ENCODE measurements around the gene CD200R1. TPM values are rescaled to one million over a fixed set of nuclear protein-coding genes. Genes with fewer than 3 reads are reported as not detected.
A peak's percentile ranks its signal among the peaks of the same experiment; 100 is the strongest.

The CD200R1 gene
- total and polyA plus RNA-seq, 9 of the 15 experiments (the other 6 are each of a cell fraction or from before 2014, with no cell fraction given): 0.04 to 0.23 (median 0.09) TPM; not detected in 5

GRCh38 chr3:113019182-113020137 is 44.6 kb upstream of the CD200R1 start (continued):
- TF ChIP-seq ARID3B (CRISPR knock-in tag; IDR thresholded peaks at IDR 0.05; ENCODE audit: borderline replicate concordance): no peak
- TF ChIP-seq PCBP2 (IDR thresholded peaks at IDR 0.05; ENCODE audit: low read depth, low read length, poor library complexity, severe bottlenecking): no peak
- TF ChIP-seq GTF2A2 (tag; IDR thresholded peaks at IDR 0.05): no peak
- TF ChIP-seq TBL1XR1 (IDR thresholded peaks at IDR 0.05; ENCODE audit: low read length in 2 of 2): no peak
- TF ChIP-seq RBM17 (IDR thresholded peaks at IDR 0.05; ENCODE audit: borderline replicate concordance, low read depth, low read length): no peak
- no peak for TF ChIP-seq RBM15 (IDR thresholded peaks at IDR 0.05; ENCODE audit: insufficient read depth, low read length)
- 0 out of 2 replicates have a peak, but pooled peaks have one; percentile 41 for TF ChIP-seq MBD2 (IDR thresholded peaks at IDR 0.05; ENCODE audit: borderline replicate concordance, low read depth)
- no peak for TF ChIP-seq XRCC4 (IDR thresholded peaks at IDR 0.05; ENCODE audit: extremely low read depth, insufficient read depth, insufficient read length)
- TF ChIP-seq PHF20 (IDR thresholded peaks at IDR 0.05; ENCODE audit: partially characterized antibody): peak; percentile 71
- TF ChIP-seq NFIC (IDR thresholded peaks at IDR 0.05): 0 out of 2 replicates have a peak, but pooled peaks have one; percentile 5
- peak in 1 of 2 experiments; percentile 74; a peak in 2 of 4 replicates for TF ChIP-seq HDAC1 (IDR thresholded peaks at IDR 0.05)
- TF ChIP-seq NBN (IDR thresholded peaks at IDR 0.05; ENCODE audit: low read depth): no peak
- no peak for TF ChIP-seq ZMIZ1 (IDR thresholded peaks at IDR 0.05; ENCODE audit: low read depth in 2 of 2, low read length in 2 of 2)
- TF ChIP-seq MNT (conservative IDR thresholded peaks at IDR 0.05): peak; percentile 82 to 89
- no peak for TF ChIP-seq MYNN (IDR thresholded peaks at IDR 0.05)
- TF ChIP-seq MYNN (CRISPR knock-in tag; IDR thresholded peaks at IDR 0.05): no peak
- TF ChIP-seq MXI1 (IDR thresholded peaks at IDR 0.05; ENCODE audit: low read depth, low read length): no peak
- TF ChIP-seq POU5F1 (IDR thresholded peaks at IDR 0.05; ENCODE audit: borderline replicate concordance, low read depth, low read length, partially characterized antibody): no peak
- peak; percentile 73 for TF ChIP-seq TFAP4 (CRISPR knock-in tag; IDR thresholded peaks at IDR 0.05; ENCODE audit: borderline replicate concordance)

All from K562 (cell line).